K562 (cell line): ENCODE results near the gene LBX1. TPM values are rescaled to one million over a fixed set of nuclear protein-coding genes. Genes with fewer than 3 reads are reported as not detected.

Experiments used
- ATAC-seq: fragments of 200-7000 bp; cut with Tn5 transposase; 3 replicates; pipeline ENCODE4 v1.9.1; 2020; ENCODE audit warnings: moderate library complexity
- BruUV-seq: library from RNA; stranded (reverse); fragments of 400-500 nt; replicated peaks from 2 replicates; lab custom pipeline; 2021; lab: Mats Ljungman, UMichigan
- CTCF ChIA-PET: fragments of 300-600 bp; formaldehyde crosslinking; extraction: SDS; loops from one replicate; lab custom pipeline; 2021; ENCODE audit warnings: low intra/inter-chr PET ratio; lab: Yijun Ruan, JAX
- POLR2A ChIA-PET: fragments of 300-600, 350-650 bp; sonication (Branson Sonifier 250); formaldehyde crosslinking; extraction: SDS; loops from one replicate; lab custom pipeline; 2021; ENCODE audit warnings: antibody characterized with exemption, inconsistent platforms; lab: Yijun Ruan, JAX
- DNase-seq, 4 experiments: peaks; one replicate each; pipeline versions ENCODE4 v3.0.0 to v3.0.0-alpha.2; 2011 to 2018; ENCODE audit warnings: low spot score in 3 of 4, mixed read lengths in 3 of 4; ENCODE audit errors: extremely low read depth in 1 of 4
- FAIRE-seq: peaks from 2 replicates; lab custom pipeline; 2011; peaks lifted over from hg19 to GRCh38; lab: Jason Lieb, UNC
- H2AFZ ChIP-seq: 2 replicates; pipeline ENCODE4 v1.6.0; 2011; ENCODE audit warnings: low read depth, low read length, control low read depth, inconsistent platforms
- H3K27ac ChIP-seq: fragments of 200-600 bp; 3 replicates; pipeline ENCODE4 v1.8.0; 2011; ENCODE audit warnings: low read depth, mild to moderate bottlenecking, control low read depth, inconsistent platforms, low read length, moderate library complexity, mixed read lengths; ENCODE audit errors: extremely low read depth
- H3K27me3 ChIP-seq, 2 experiments: fragments of 300-600 bp in 1 of 2; 2 replicates in 1 of 2; 3 replicates in 1 of 2; pipeline versions ENCODE4 v1.6.0 to v1.8.0; 2011; ENCODE audit warnings: inconsistent platforms in 2 of 2, low read length in 2 of 2, mild to moderate bottlenecking in 1 of 2, mixed read lengths in 1 of 2, moderate library complexity in 1 of 2; ENCODE audit not compliant: control insufficient read depth in 2 of 2, insufficient read depth in 2 of 2
- H3K36me3 ChIP-seq: fragments of 300-600 bp; 3 replicates; pipeline ENCODE4 v1.8.0; 2011; ENCODE audit warnings: mild to moderate bottlenecking, low read length, inconsistent platforms; ENCODE audit not compliant: control insufficient read depth, insufficient read depth
- H3K4me1 ChIP-seq, 2 experiments: fragments of 200-600 bp in 1 of 2; replicated peaks in 1 of 2; 2 replicates in 1 of 2; 3 replicates in 1 of 2; pipeline versions ENCODE4 v1.5.1 to v1.8.0; 2011; ENCODE audit warnings: inconsistent platforms in 2 of 2, low read length in 2 of 2, mild to moderate bottlenecking in 1 of 2, mixed read lengths in 1 of 2, moderate library complexity in 1 of 2; ENCODE audit not compliant: control insufficient read depth in 2 of 2, insufficient read depth in 2 of 2
- H3K4me2 ChIP-seq: 2 replicates; pipeline ENCODE4 v1.6.1; 2011; ENCODE audit warnings: low read length, control low read depth, inconsistent platforms, mixed read lengths; ENCODE audit not compliant: insufficient read depth
- H3K4me3 ChIP-seq: fragments of 200-600 bp; sonication (generic), shearing (Covaris generic); 2 replicates; pipeline ENCODE4 v1.5.1; 2016; ENCODE audit warnings: control low read depth, inconsistent platforms
- H3K79me2 ChIP-seq: fragments of 200-600 bp; 3 replicates; pipeline ENCODE4 v1.8.0; 2011; ENCODE audit warnings: low read length, inconsistent platforms; ENCODE audit not compliant: control insufficient read depth, insufficient read depth
- H3K9ac ChIP-seq, 2 experiments: 2 replicates each; pipeline versions ENCODE4 v1.6.0 to v1.6.1; 2011; ENCODE audit warnings: low read depth in 2 of 2, low read length in 2 of 2, control low read depth in 1 of 2, inconsistent platforms in 1 of 2, mild to moderate bottlenecking in 1 of 2, mixed read lengths in 1 of 2; ENCODE audit not compliant: insufficient read depth in 1 of 2
- H3K9me1 ChIP-seq: one replicate; pipeline ENCODE4 v1.6.0; 2011; ENCODE audit warnings: inconsistent platforms, mild to moderate bottlenecking, low read length, moderate library complexity; ENCODE audit not compliant: control insufficient read depth, insufficient read depth
- H3K9me3 ChIP-seq: replicated peaks from 2 replicates; pipeline ENCODE4 v1.5.1; 2011; ENCODE audit warnings: low read depth, low read length, inconsistent platforms; ENCODE audit not compliant: control insufficient read depth, insufficient read depth
- H4K20me1 ChIP-seq: replicated peaks from 2 replicates; pipeline ENCODE4 v1.6.1; 2011; ENCODE audit warnings: low read length, inconsistent platforms, mixed read lengths; ENCODE audit not compliant: control insufficient read depth, insufficient read depth
- BCL6 ChIP-seq: fragments of 250-450 bp; sonication (Bioruptor Pico); IDR thresholded peaks from 2 replicates; pipeline ENCODE4 v1.4.0; 2020
- POLR2G ChIP-seq: fragments of 200-400 bp; formaldehyde crosslinking; IDR thresholded peaks from 2 replicates; pipeline ENCODE4 v1.6.1; 2017; ENCODE audit warnings: low read depth, mild to moderate bottlenecking, antibody characterized with exemption, low read length, moderate library complexity
- POLR2H ChIP-seq: IDR thresholded peaks from 2 replicates; pipeline ENCODE4 v1.6.1; 2016; ENCODE audit warnings: missing genetic modification characterization, low read depth, mild to moderate bottlenecking, control low read depth, missing compliant biosample characterization, moderate library complexity
- ZNF143 ChIP-seq: sonication (generic); formaldehyde crosslinking; IDR thresholded peaks from 2 replicates; pipeline ENCODE4 v1.9.0; 2022; ENCODE audit warnings: mild to moderate bottlenecking, missing genetic modification reagents
- WGBS: fragments of 100-300 bp; shearing (Covaris generic); methylation state at CpG from one replicate; pipeline ENCODE4 v1.1.6; 2016; ENCODE audit warnings: low coverage, mixed read lengths; ENCODE audit not compliant: insufficient coverage; ENCODE audit errors: missing lambda C conversion rate; 5-methylcytosine and 5-hydroxymethylcytosine counted together
- in situ Hi-C: fragments of 300-500 bp; cut with MboI; formaldehyde crosslinking; loops from 4 replicates; pipeline ENCODE4 v1.15.0; 2018; ENCODE audit warnings: inconsistent platforms, mixed read lengths
- intact Hi-C: fragments of 100-400 bp; cut with micrococcal nuclease; formaldehyde crosslinking; loops from 2 replicates; pipeline ENCODE4 v1.14.2; 2022
- polyA plus RNA-seq, 8 experiments: library from polyadenylated mRNA; depleted of rRNA in 4 of 8; stranded (reverse) in 5 of 8; unstranded in 3 of 8; fragments of >200 nt; fragmentation: Nextera tagmentation in 2 of 8; fragmentation: Illumina TruSeq in 1 of 8; extraction: Ambion mirVana in 2 of 8; extraction: Trizol in 1 of 8; gene quantifications; 2 replicates each; pipeline versions ENCODE4 v1.2.1 to v1.2.3, GENCODE V29; 2011 to 2014; ENCODE audit warnings: inconsistent platforms in 1 of 8, missing spikeins in 1 of 8
- total RNA-seq, 7 experiments: library from RNA; depleted of rRNA in 6 of 7; stranded (reverse); fragments of >200 nt in 6 of 7; fragmentation: Illumina TruSeq in 2 of 7; extraction: Trizol in 2 of 7; gene quantifications; 2 replicates each; pipeline versions ENCODE4 v1.2.1 to v1.2.3, GENCODE V29; 2011 to 2021; ENCODE audit warnings: low replicate concordance in 1 of 7
- TF ChIP-seq, protein P1 (sequence below): fragments of 250-450 bp; sonication (Bioruptor Pico); IDR thresholded peaks from 2 replicates; pipeline ENCODE4 v1.8.0; 2022; ENCODE audit warnings: inconsistent platforms
- TF ChIP-seq, protein P2 (sequence below), 2 experiments: fragments of 450-650 bp in 1 of 2; sonication (generic) in 1 of 2; formaldehyde crosslinking in 1 of 2; IDR thresholded peaks in 1 of 2; conservative IDR thresholded peaks in 1 of 2; 2 replicates each; pipeline versions ENCODE4 v1.6.1 to v1.8.1; 2016 to 2023; ENCODE audit warnings: mild to moderate bottlenecking in 2 of 2, moderate library complexity in 2 of 2, inconsistent platforms in 1 of 2, missing genetic modification reagents in 1 of 2
- TF ChIP-seq, protein P3 (sequence below): sonication (generic); formaldehyde crosslinking; IDR thresholded peaks from 2 replicates; pipeline ENCODE4 v1.4.0; 2020; ENCODE audit warnings: mild to moderate bottlenecking, missing genetic modification reagents

The LBX1 gene
- total and polyA plus RNA-seq, 9 of the 15 experiments (the other 6 are each of a cell fraction or from before 2014, with no cell fraction given), result not detected

- 12% methylated on average over 25 of the region's 47 CpGs for WGBS
- intact Hi-C loops, result no loop called here
- ATAC-seq (peak; percentile 42), FAIRE-seq (no peak)
- POLR2A ChIA-PET, result no interaction called here
- no TSS peak for BruUV-seq
- Histone ChIP-seq H3K4me1 (peaks cover 0 to 19% of the 10 kb centered on the region in 2 experiments; a peak in 2 of 5 replicates), H3K27me3 (peaks cover 30 to 77% of the 10 kb centered on the region in 2 experiments), H3K79me2 (no peaks in the 10 kb centered on the region), H3K36me3 (no peaks in the 10 kb centered on the region)
- TF ChIP-seq POLR2H (tag) (no peak), BCL6 (CRISPR knock-in tag) (no peak), ZNF143 (CRISPR knock-in tag) (no peak), POLR2G (0 out of 2 replicates have a peak, but pooled peaks have one; percentile 15)
- TF ChIP-seq, protein P1, sequence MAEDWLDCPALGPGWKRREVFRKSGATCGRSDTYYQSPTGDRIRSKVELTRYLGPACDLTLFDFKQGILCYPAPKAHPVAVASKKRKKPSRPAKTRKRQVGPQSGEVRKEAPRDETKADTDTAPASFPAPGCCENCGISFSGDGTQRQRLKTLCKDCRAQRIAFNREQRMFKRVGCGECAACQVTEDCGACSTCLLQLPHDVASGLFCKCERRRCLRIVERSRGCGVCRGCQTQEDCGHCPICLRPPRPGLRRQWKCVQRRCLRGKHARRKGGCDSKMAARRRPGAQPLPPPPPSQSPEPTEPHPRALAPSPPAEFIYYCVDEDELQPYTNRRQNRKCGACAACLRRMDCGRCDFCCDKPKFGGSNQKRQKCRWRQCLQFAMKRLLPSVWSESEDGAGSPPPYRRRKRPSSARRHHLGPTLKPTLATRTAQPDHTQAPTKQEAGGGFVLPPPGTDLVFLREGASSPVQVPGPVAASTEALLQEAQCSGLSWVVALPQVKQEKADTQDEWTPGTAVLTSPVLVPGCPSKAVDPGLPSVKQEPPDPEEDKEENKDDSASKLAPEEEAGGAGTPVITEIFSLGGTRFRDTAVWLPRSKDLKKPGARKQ (CRISPR knock-in tag), result no peak
- TF ChIP-seq, protein P2, sequence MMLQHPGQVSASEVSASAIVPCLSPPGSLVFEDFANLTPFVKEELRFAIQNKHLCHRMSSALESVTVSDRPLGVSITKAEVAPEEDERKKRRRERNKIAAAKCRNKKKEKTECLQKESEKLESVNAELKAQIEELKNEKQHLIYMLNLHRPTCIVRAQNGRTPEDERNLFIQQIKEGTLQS (IDR thresholded peaks at IDR 0.05), result 0 out of 2 replicates have a peak, but pooled peaks have one; percentile 32
- TF ChIP-seq, protein P2 (CRISPR knock-in tag; conservative IDR thresholded peaks at IDR 0.05), result no peak
- TF ChIP-seq, protein P3, sequence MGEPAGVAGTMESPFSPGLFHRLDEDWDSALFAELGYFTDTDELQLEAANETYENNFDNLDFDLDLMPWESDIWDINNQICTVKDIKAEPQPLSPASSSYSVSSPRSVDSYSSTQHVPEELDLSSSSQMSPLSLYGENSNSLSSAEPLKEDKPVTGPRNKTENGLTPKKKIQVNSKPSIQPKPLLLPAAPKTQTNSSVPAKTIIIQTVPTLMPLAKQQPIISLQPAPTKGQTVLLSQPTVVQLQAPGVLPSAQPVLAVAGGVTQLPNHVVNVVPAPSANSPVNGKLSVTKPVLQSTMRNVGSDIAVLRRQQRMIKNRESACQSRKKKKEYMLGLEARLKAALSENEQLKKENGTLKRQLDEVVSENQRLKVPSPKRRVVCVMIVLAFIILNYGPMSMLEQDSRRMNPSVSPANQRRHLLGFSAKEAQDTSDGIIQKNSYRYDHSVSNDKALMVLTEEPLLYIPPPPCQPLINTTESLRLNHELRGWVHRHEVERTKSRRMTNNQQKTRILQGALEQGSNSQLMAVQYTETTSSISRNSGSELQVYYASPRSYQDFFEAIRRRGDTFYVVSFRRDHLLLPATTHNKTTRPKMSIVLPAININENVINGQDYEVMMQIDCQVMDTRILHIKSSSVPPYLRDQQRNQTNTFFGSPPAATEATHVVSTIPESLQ (CRISPR knock-in tag), result no peak
- TF ChIP-seq, all 486 proteins: peak for 2
- no peak overlapping the region for H3K9ac ChIP-seq
- no peak overlapping the region for H3K27ac ChIP-seq
- CTCF ChIA-PET, result no interaction called here
- H3K4me3 ChIP-seq, result no peak overlapping the region
- no peaks in the 10 kb centered on the region for H3K9me3 ChIP-seq
- DNase-seq, result peak in 2 of 4 experiments; percentile 23 to 30
- no peak overlapping the region; the same call in 1 of the 2 replicates for H3K4me2 ChIP-seq
- no peak overlapping the region for H2AFZ ChIP-seq
- in situ Hi-C loops, result no loop called here
- no peaks in the 10 kb centered on the region for H3K9me1 ChIP-seq
- no peaks in the 10 kb centered on the region for H4K20me1 ChIP-seq
Measured at GRCh38 chr10:101236376-101237080, 7.3 kb upstream of the LBX1 start.
